Measurements from ENCODE around the gene TGFBRAP1.

GRCh38 chr2:105344704-105345345 lies 15.3 kb upstream of the TGFBRAP1 start:
- TF ChIP-seq CTCF (IDR thresholded peaks at IDR 0.05; ENCODE audit: extremely low read depth in 1 of 2, insufficient read depth in 1 of 2, low read depth in 1 of 2, low read length in 2 of 2): peak; percentile 12 to 24
- TF ChIP-seq POLR2A (IDR thresholded peaks at IDR 0.05; ENCODE audit: low read depth, low read length): no peak
- TF ChIP-seq MAX (IDR thresholded peaks at IDR 0.05; ENCODE audit: insufficient read depth, insufficient read length): no peak
- TF ChIP-seq EZH2 (IDR thresholded peaks at IDR 0.05; ENCODE audit: borderline replicate concordance, low read depth, low read length, severe bottlenecking): no peak
- no peak for TF ChIP-seq POLR2AphosphoS5 (IDR thresholded peaks at IDR 0.05; ENCODE audit: insufficient read depth, low read depth, low read length)
- TF ChIP-seq MYC (IDR thresholded peaks at IDR 0.05; ENCODE audit: low read depth, low read length): no peak
- TF ChIP-seq JUN (IDR thresholded peaks at IDR 0.05; ENCODE audit: borderline replicate concordance, insufficient read depth, insufficient read length, low read depth): no peak
